Tibial nerve (tissue), 4 donors: ENCODE results near the gene KLK14. TPM values are rescaled to one million over a fixed set of nuclear protein-coding genes. Genes with fewer than 3 reads are reported as not detected.

Source experiments
- DNase-seq, 2 donors: peaks; one replicate each; pipeline ENCODE4 v3.0.0-alpha.2; 2019; ENCODE audit warnings: low spot score in 2 of 2
- H3K27ac ChIP-seq, 4 donors: fragments of 200-600 bp; sonication (generic) in 3 of 4; one replicate each; pipeline ENCODE4 v1.5.1; 2017 to 2019; ENCODE audit warnings: mild to moderate bottlenecking in 1 of 4
- H3K27me3 ChIP-seq, 2 donors: fragments of 200-600 bp; sonication (generic) in 1 of 2; one replicate each; pipeline versions ENCODE4 v1.5.1 to v1.6.0; 2017 to 2019
- H3K36me3 ChIP-seq, 3 donors: fragments of 200-600 bp; sonication (generic); one replicate each; pipeline ENCODE4 v1.5.1; 2018 to 2019
- H3K4me1 ChIP-seq, 4 donors: fragments of 200-600 bp; sonication (generic) in 3 of 4; one replicate each; pipeline ENCODE4 v1.5.1; 2017 to 2019
- H3K4me3 ChIP-seq, 4 donors: fragments of 200-600 bp; sonication (generic) in 3 of 4; one replicate each; pipeline ENCODE4 v1.5.1; 2017 to 2019; ENCODE audit warnings: mild to moderate bottlenecking in 1 of 4, moderate library complexity in 1 of 4
- H3K9me3 ChIP-seq, 4 donors: fragments of 200-600 bp; sonication (generic) in 3 of 4; one replicate each; pipeline ENCODE4 v1.5.1; 2017 to 2019
- EP300 ChIP-seq, 2 donors: sonication (generic); formaldehyde crosslinking; IDR thresholded peaks; one replicate each; pipeline ENCODE4 v1.6.1; 2017; ENCODE audit warnings: antibody characterized with exemption in 2 of 2, mild to moderate bottlenecking in 1 of 2
- POLR2A ChIP-seq, 2 donors: fragments of 450-650 bp; IDR thresholded peaks; one replicate each; pipeline ENCODE4 v1.6.1; 2017; ENCODE audit warnings: antibody characterized with exemption in 2 of 2, mild to moderate bottlenecking in 2 of 2, moderate library complexity in 2 of 2
- WGBS, 2 donors: methylation state at CpG; one replicate each; pipeline ENCODE4 v1.1.5; 2018; 5-methylcytosine and 5-hydroxymethylcytosine counted together
- total RNA-seq, 4 donors: library from RNA; depleted of rRNA; stranded (reverse); fragments of >200 nt; gene quantifications; one replicate each; pipeline ENCODE4 v1.1.0, GENCODE V29; 2016
- TF ChIP-seq, protein P1 (sequence below), 5 experiments: fragments of 200-600 bp in 3 of 5; fragments of 450-650 bp in 2 of 5; sonication (generic) in 3 of 5; IDR thresholded peaks; one replicate each; pipeline ENCODE4 v1.5.1; 2016 to 2019; ENCODE audit warnings: antibody characterized with exemption in 5 of 5, mild to moderate bottlenecking in 3 of 5, moderate library complexity in 2 of 5

KLK14 gene
- total RNA-seq, 4 donors from 2014 or later, result not detected

- Histone ChIP-seq H3K36me3 (no peaks in the 10 kb centered on the region), H3K27me3 (peaks cover 0 to 9% of the 10 kb centered on the region in 2 donors), H3K4me1 (no peaks in the 10 kb centered on the region), H3K27ac (no peak overlapping the region), H3K9me3 (peaks cover 0 to 3% (median 0%) of the 10 kb centered on the region in 4 donors), H3K4me3 (no peak overlapping the region)
- TF ChIP-seq, protein P1, sequence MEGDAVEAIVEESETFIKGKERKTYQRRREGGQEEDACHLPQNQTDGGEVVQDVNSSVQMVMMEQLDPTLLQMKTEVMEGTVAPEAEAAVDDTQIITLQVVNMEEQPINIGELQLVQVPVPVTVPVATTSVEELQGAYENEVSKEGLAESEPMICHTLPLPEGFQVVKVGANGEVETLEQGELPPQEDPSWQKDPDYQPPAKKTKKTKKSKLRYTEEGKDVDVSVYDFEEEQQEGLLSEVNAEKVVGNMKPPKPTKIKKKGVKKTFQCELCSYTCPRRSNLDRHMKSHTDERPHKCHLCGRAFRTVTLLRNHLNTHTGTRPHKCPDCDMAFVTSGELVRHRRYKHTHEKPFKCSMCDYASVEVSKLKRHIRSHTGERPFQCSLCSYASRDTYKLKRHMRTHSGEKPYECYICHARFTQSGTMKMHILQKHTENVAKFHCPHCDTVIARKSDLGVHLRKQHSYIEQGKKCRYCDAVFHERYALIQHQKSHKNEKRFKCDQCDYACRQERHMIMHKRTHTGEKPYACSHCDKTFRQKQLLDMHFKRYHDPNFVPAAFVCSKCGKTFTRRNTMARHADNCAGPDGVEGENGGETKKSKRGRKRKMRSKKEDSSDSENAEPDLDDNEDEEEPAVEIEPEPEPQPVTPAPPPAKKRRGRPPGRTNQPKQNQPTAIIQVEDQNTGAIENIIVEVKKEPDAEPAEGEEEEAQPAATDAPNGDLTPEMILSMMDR (IDR thresholded peaks at IDR 0.05), result no peak
- TF ChIP-seq POLR2A (IDR thresholded peaks at IDR 0.05) (no peak), EP300 (IDR thresholded peaks at IDR 0.05) (no peak)
- DNase-seq, result no peak
- 80 to 83% methylated on average over 13 of the region's 13 CpGs for WGBS, 2 donors
Measured at GRCh38 chr19:51030631-51031030, 52.1 kb downstream of the KLK14 start.

GRCh38 chr19:51029718-51030117, 53.0 kb downstream of the KLK14 start:
- Histone ChIP-seq H3K27ac (no peak overlapping the region), H3K27me3 (peaks cover 0 to 12% of the 10 kb centered on the region in 2 donors), H3K9me3 (peaks cover 0 to 3% (median 0%) of the 10 kb centered on the region in 4 donors), H3K36me3 (no peaks in the 10 kb centered on the region), H3K4me3 (no peak overlapping the region), H3K4me1 (no peaks in the 10 kb centered on the region)
- DNase-seq, result no peak
- 63 to 88% methylated on average over 2 of the region's 2 CpGs for WGBS, 2 donors
- TF ChIP-seq EP300 (IDR thresholded peaks at IDR 0.05) (no peak), POLR2A (IDR thresholded peaks at IDR 0.05) (no peak)
- TF ChIP-seq, protein P1 (IDR thresholded peaks at IDR 0.05), result no peak

Other genes with a start within 250 kb of the KLK14 start
- not detected for gene KLK15, start 249.3 kb downstream of the KLK14 start, total RNA-seq
- gene KLK3, start 228.0 kb downstream of the KLK14 start, total RNA-seq, result not detected
- gene KLK2, start 209.4 kb downstream of the KLK14 start, total RNA-seq, result not detected
- gene KLK4, start 171.5 kb downstream of the KLK14 start, total RNA-seq, result 1 to 10 TPM in 1 of 4 donors, under 1 TPM in 1, not detected in 2; 0.59 to 1.2 TPM
- not detected for gene KLK5, start 129.8 kb downstream of the KLK14 start, total RNA-seq
- 1 to 10 TPM in 3 of 4 donors, not detected in 1; 2.1 to 5.9 (median 2.5) TPM for gene KLK6, start 113.3 kb downstream of the KLK14 start, total RNA-seq
- gene KLK7, start 99.0 kb downstream of the KLK14 start, total RNA-seq, result 1 to 10 TPM in 3 of 4 donors, under 1 TPM in 1; 0.90 to 7.6 (median 4.6) TPM
- 1 to 10 TPM in 3 of 4 donors, not detected in 1; 1.6 to 2.2 (median 1.9) TPM for gene KLK8, start 81.3 kb downstream of the KLK14 start, total RNA-seq
- 1 to 10 TPM in 2 of 4 donors, under 1 TPM in 1, not detected in 1; 0.22 to 3.1 (median 1.4) TPM for gene KLK10, start 63.2 kb downstream of the KLK14 start, total RNA-seq
- 1 to 10 TPM in 1 of 4 donors, not detected in 3; 1.3 TPM for gene KLK11, start 56.3 kb downstream of the KLK14 start, total RNA-seq
- not detected for gene KLK12, start 47.9 kb downstream of the KLK14 start, total RNA-seq
- gene KLK13, start 17.8 kb downstream of the KLK14 start, total RNA-seq, result under 1 TPM in 1 of 4 donors, not detected in 3; 0.63 TPM
- 10 to 100 TPM in 3 of 4 donors, 1 to 10 TPM in 1; 7.4 to 25.5 (median 18.3) TPM for gene CTU1, start 25.5 kb upstream of the KLK14 start, total RNA-seq
- 10 to 100 TPM in 1 of 4 donors, 1 to 10 TPM in 3; 4.2 to 18.0 (median 5.0) TPM for gene SIGLEC9, start 42.0 kb upstream of the KLK14 start, total RNA-seq
- 1 to 10 TPM in 2 of 4 donors, under 1 TPM in 2; 0.42 to 7.5 (median 1.1) TPM for gene SIGLEC7, start 59.4 kb upstream of the KLK14 start, total RNA-seq
- 10 to 100 TPM in 1 of 4 donors, 1 to 10 TPM in 3; 2.9 to 27.0 (median 8.9) TPM for gene CD33, start 142.2 kb upstream of the KLK14 start, total RNA-seq
- gene SIGLECL1, start 168.2 kb upstream of the KLK14 start, total RNA-seq, result not detected
- gene IGLON5, start 228.8 kb upstream of the KLK14 start, total RNA-seq, result under 1 TPM in 1 of 4 donors, not detected in 3; 0.30 TPM